Activated CD4-positive, alpha-beta T cell treated with anti-CD3 and anti-CD28 coated beads for 36 hours (primary cell): ENCODE data around the gene CCDC146. TPM values are rescaled to one million over a fixed set of nuclear protein-coding genes. Genes with fewer than 3 reads are reported as not detected.

Source experiments
- ATAC-seq: fragments of 200-7000 bp; cut with Tn5 transposase; one replicate; pipeline ENCODE4 v1.10.0; 2021; ENCODE audit warnings: mild to moderate bottlenecking, moderate library complexity
- CTCF ChIA-PET: fragments of 350-600 bp; sonication (Branson Sonifier 250); formaldehyde crosslinking; loops from one replicate; lab custom pipeline; 2021; ENCODE audit warnings: antibody characterized with exemption; lab: Charles Lee
- POLR2A ChIA-PET: fragments of 350-600 bp; sonication (Branson Sonifier 250); formaldehyde crosslinking; loops from one replicate; lab custom pipeline; 2021; ENCODE audit warnings: antibody characterized with exemption, inconsistent platforms; lab: Charles Lee
- DNase-seq: peaks from one replicate; pipeline ENCODE4 v3.0.0-alpha.2; 2020
- H3K27ac Mint-ChIP-seq: one replicate; pipeline ENCODE4 v1.8.0; 2021; ENCODE audit warnings: mixed read lengths
- H3K27me3 Mint-ChIP-seq: one replicate; pipeline ENCODE4 v1.8.0; 2021; ENCODE audit warnings: mixed read lengths
- H3K36me3 Mint-ChIP-seq: one replicate; pipeline ENCODE4 v1.8.0; 2021; ENCODE audit warnings: low read depth, mixed read lengths
- H3K4me1 Mint-ChIP-seq: one replicate; pipeline ENCODE4 v1.8.0; 2021; ENCODE audit warnings: mixed read lengths
- H3K4me3 Mint-ChIP-seq: one replicate; pipeline ENCODE4 v1.8.0; 2021; ENCODE audit warnings: mild to moderate bottlenecking, moderate library complexity, mixed read lengths
- H3K9me3 Mint-ChIP-seq: one replicate; pipeline ENCODE4 v1.8.0; 2021; ENCODE audit warnings: low read depth, mixed read lengths
- intact Hi-C, 2 experiments: fragments of 100-400 bp; cut with DNase I in 1 of 2; cut with micrococcal nuclease in 1 of 2; formaldehyde crosslinking; loops; one replicate each; pipeline versions ENCODE4 v1.14.2 to v1.15.1; 2022 to 2024; cut with DNase I, micrococcal nuclease
- total RNA-seq, 2 experiments: library from RNA; stranded (reverse); gene quantifications; one replicate each; pipeline ENCODE4 v1.2.3, GENCODE V29; 2021

The CCDC146 gene
- total RNA-seq, 2 experiments from 2014 or later: 1.2 to 1.7 TPM

GRCh38 chr7:77181734-77182133 is 59.3 kb downstream of the CCDC146 start:
- ChIA-PET CTCF (no interaction called here), POLR2A (no interaction called here)
- ATAC-seq: no peak
- Mint-ChIP-seq H3K36me3 (no peaks in the 10 kb centered on the region), H3K4me1 (no peaks in the 10 kb centered on the region), H3K4me3 (no peak overlapping the region), H3K27ac (no peak overlapping the region), H3K9me3 (no peaks in the 10 kb centered on the region), H3K27me3 (no peaks in the 10 kb centered on the region)
- DNase-seq: no peak
- intact Hi-C loops: no loop called here

- H3K4me1 Mint-ChIP-seq: no peaks in the 10 kb centered on the region
- H3K36me3 Mint-ChIP-seq: no peaks in the 10 kb centered on the region
- H3K27ac Mint-ChIP-seq: no peak overlapping the region
- intact Hi-C loops: no loop called here
- no peaks in the 10 kb centered on the region for H3K27me3 Mint-ChIP-seq
- no peaks in the 10 kb centered on the region for H3K9me3 Mint-ChIP-seq
- DNase-seq (no peak), ATAC-seq (no peak)
- ChIA-PET CTCF (no interaction called here), POLR2A (no interaction called here)
- no peak overlapping the region for H3K4me3 Mint-ChIP-seq
These were observed 59.8 kb downstream of the CCDC146 start for GRCh38 chr7:77182261-77182660.

GRCh38 chr7:77184463-77184862 is 62.0 kb downstream of the CCDC146 start:
- ATAC-seq (no peak), DNase-seq (no peak)
- intact Hi-C loops: no loop called here
- no peaks in the 10 kb centered on the region for H3K9me3 Mint-ChIP-seq
- no peaks in the 10 kb centered on the region for H3K4me1 Mint-ChIP-seq
- no peak overlapping the region for H3K27ac Mint-ChIP-seq
- ChIA-PET CTCF (no interaction called here), POLR2A (no interaction called here)
- no peak overlapping the region for H3K4me3 Mint-ChIP-seq
- H3K36me3 Mint-ChIP-seq: no peaks in the 10 kb centered on the region
- H3K27me3 Mint-ChIP-seq: no peaks in the 10 kb centered on the region

- intact Hi-C loops: no loop called here
- ChIA-PET CTCF (no interaction called here), POLR2A (no interaction called here)
- DNase-seq: no peak
- H3K4me3 Mint-ChIP-seq: no peak overlapping the region
- H3K27me3 Mint-ChIP-seq: no peaks in the 10 kb centered on the region
- no peaks in the 10 kb centered on the region for H3K4me1 Mint-ChIP-seq
- no peaks in the 10 kb centered on the region for H3K36me3 Mint-ChIP-seq
- no peak for ATAC-seq
- no peak overlapping the region for H3K27ac Mint-ChIP-seq
- no peaks in the 10 kb centered on the region for H3K9me3 Mint-ChIP-seq
These were observed 62.6 kb downstream of the CCDC146 start for GRCh38 chr7:77184990-77185389.

GRCh38 chr7:77185866-77186265 is 63.5 kb downstream of the CCDC146 start:
- intact Hi-C loops: no loop called here
- Mint-ChIP-seq H3K4me1 (no peaks in the 10 kb centered on the region), H3K27me3 (no peaks in the 10 kb centered on the region), H3K4me3 (no peak overlapping the region), H3K9me3 (no peaks in the 10 kb centered on the region), H3K36me3 (no peaks in the 10 kb centered on the region), H3K27ac (no peak overlapping the region)
- DNase-seq (no peak), ATAC-seq (no peak)
- POLR2A ChIA-PET: no interaction called here
- CTCF ChIA-PET: no interaction called here

GRCh38 chr7:77188731-77189437 is 66.5 kb downstream of the CCDC146 start:
- POLR2A ChIA-PET: no interaction called here
- Mint-ChIP-seq H3K4me3 (no peak overlapping the region), H3K27ac (no peak overlapping the region), H3K27me3 (no peaks in the 10 kb centered on the region), H3K36me3 (no peaks in the 10 kb centered on the region), H3K9me3 (no peaks in the 10 kb centered on the region), H3K4me1 (peaks cover 12% of the 10 kb centered on the region)
- ATAC-seq (no peak), DNase-seq (no peak)
- intact Hi-C loops: no loop called here
- CTCF ChIA-PET: no interaction called here

GRCh38 chr7:77197141-77197540 is 74.7 kb downstream of the CCDC146 start:
- no peaks in the 10 kb centered on the region for H3K9me3 Mint-ChIP-seq
- ATAC-seq (no peak), DNase-seq (no peak)
- H3K27me3 Mint-ChIP-seq: no peaks in the 10 kb centered on the region
- peaks cover 37% of the 10 kb centered on the region for H3K4me1 Mint-ChIP-seq
- ChIA-PET POLR2A (no interaction called here), CTCF (interaction anchor here (1.0 kb wide), 1 partner anchor 50 kb away, joined by 3 read pairs; no protein-coding TSS in a partner anchor)
- intact Hi-C loops: no loop called here
- H3K36me3 Mint-ChIP-seq: no peaks in the 10 kb centered on the region
- H3K4me3 Mint-ChIP-seq: no peak overlapping the region
- no peak overlapping the region for H3K27ac Mint-ChIP-seq

GRCh38 chr7:77199013-77199966 is 76.9 kb downstream of the CCDC146 start, which contains the start of gene FGL2:
FGL2 (minus strand) TSS chr7:77199819; CDS start chr7:77199793, 26 bp downstream.
- intact Hi-C loops: no loop called here
- ATAC-seq: peak; percentile 80
- ChIA-PET CTCF (interaction anchor here (1.2 kb wide), 1 partner anchor 133 kb away, joined by 4 read pairs; no protein-coding TSS in a partner anchor), POLR2A (no interaction called here)
- Mint-ChIP-seq H3K4me1 (peaks cover 25% of the 10 kb centered on the region), H3K27me3 (no peaks in the 10 kb centered on the region), H3K4me3 (peak within 1 kb of the TSS; percentile 69), H3K27ac (peak within 1 kb of the TSS; percentile 59), H3K9me3 (no peaks in the 10 kb centered on the region), H3K36me3 (no peaks in the 10 kb centered on the region)
- peak; percentile 53 for DNase-seq

- no peak for ATAC-seq
- Mint-ChIP-seq H3K36me3 (no peaks in the 10 kb centered on the region), H3K27ac (no peak overlapping the region), H3K4me1 (peaks cover 25% of the 10 kb centered on the region), H3K9me3 (no peaks in the 10 kb centered on the region), H3K4me3 (no peak overlapping the region), H3K27me3 (no peaks in the 10 kb centered on the region)
- no peak for DNase-seq
- ChIA-PET CTCF (interaction anchor here (0.7 kb wide), 1 partner anchor 12 kb away, joined by 3 read pairs; no protein-coding TSS in a partner anchor), POLR2A (no interaction called here)
- intact Hi-C loops: no loop called here
These were observed 78.1 kb downstream of the CCDC146 start for GRCh38 chr7:77200542-77200941.

- no peaks in the 10 kb centered on the region for H3K9me3 Mint-ChIP-seq
- ATAC-seq (peak; percentile 63), DNase-seq (no peak)
- intact Hi-C loops: no loop called here
- H3K27me3 Mint-ChIP-seq: no peaks in the 10 kb centered on the region
- H3K4me1 Mint-ChIP-seq: peaks cover 25% of the 10 kb centered on the region
- H3K36me3 Mint-ChIP-seq: no peaks in the 10 kb centered on the region
- H3K27ac Mint-ChIP-seq: no peak overlapping the region
- no peak overlapping the region for H3K4me3 Mint-ChIP-seq
- POLR2A ChIA-PET: no interaction called here
- CTCF ChIA-PET: interaction anchor here (1.7 kb wide), 1 partner anchor 9 kb away, joined by 4 read pairs; no protein-coding TSS in a partner anchor
These were observed 80.1 kb downstream of the CCDC146 start for GRCh38 chr7:77202481-77202976.

GRCh38 chr7:77205706-77206105 is 83.3 kb downstream of the CCDC146 start:
- Mint-ChIP-seq H3K9me3 (peaks cover 20% of the 10 kb centered on the region), H3K36me3 (peaks cover 10% of the 10 kb centered on the region), H3K27me3 (no peaks in the 10 kb centered on the region), H3K4me3 (no peak overlapping the region), H3K27ac (no peak overlapping the region), H3K4me1 (peaks cover 2% of the 10 kb centered on the region)
- intact Hi-C loops: no loop called here
- ChIA-PET POLR2A (no interaction called here), CTCF (interaction anchor here (0.6 to 1.4 kb wide), 2 partner anchors 42 to 111 kb away, joined by 3 to 4 read pairs; no protein-coding TSS in a partner anchor)
- no peak for ATAC-seq
- no peak for DNase-seq
